ENCODE measurements around the gene ANKRD45.
"Not testable (repeated sequence)": the region's sequence is repeated elsewhere in the genome, so short reads cannot be mapped to it uniquely, and the experiment has no call there.

- not testable (repeated sequence) for TF ChIP-seq CTCF, POLR2A (IDR thresholded peaks at IDR 0.05)
Measured at GRCh38 chr1:173680152-173680551, 10.5 kb upstream of the ANKRD45 start.

All from esophagus squamous epithelium (tissue), 4 donors.